Activated naive CD8-positive, alpha-beta T cell (primary cell): ENCODE data around the gene LARGE1.

Experiments used
- H3K27ac Mint-ChIP-seq: one replicate; pipeline ENCODE4 v1.8.0; 2021; ENCODE audit warnings: mixed read lengths
- H3K27me3 Mint-ChIP-seq: one replicate; pipeline ENCODE4 v1.8.0; 2021; ENCODE audit warnings: mixed read lengths
- H3K36me3 Mint-ChIP-seq: one replicate; pipeline ENCODE4 v1.8.0; 2021; ENCODE audit warnings: mixed read lengths
- H3K4me1 Mint-ChIP-seq: one replicate; pipeline ENCODE4 v1.8.0; 2021; ENCODE audit warnings: low read depth, mixed read lengths
- H3K4me3 Mint-ChIP-seq: one replicate; pipeline ENCODE4 v1.8.0; 2021; ENCODE audit warnings: mild to moderate bottlenecking, mixed read lengths
- H3K9me3 Mint-ChIP-seq: one replicate; pipeline ENCODE4 v1.8.0; 2021; ENCODE audit warnings: low read depth, mixed read lengths

The LARGE1 gene

GRCh38 chr22:33631777-33632176 is 288.5 kb downstream of the LARGE1 start:
- peaks cover 4% of the 10 kb centered on the region for H3K36me3 Mint-ChIP-seq
- no peak overlapping the region for H3K4me3 Mint-ChIP-seq
- H3K27ac Mint-ChIP-seq: no peak overlapping the region
- no peaks in the 10 kb centered on the region for H3K27me3 Mint-ChIP-seq
- H3K9me3 Mint-ChIP-seq: peaks cover 10% of the 10 kb centered on the region
- H3K4me1 Mint-ChIP-seq: no peaks in the 10 kb centered on the region

GRCh38 chr22:33625959-33626358 is 294.3 kb downstream of the LARGE1 start:
- peaks cover 6% of the 10 kb centered on the region for H3K9me3 Mint-ChIP-seq
- no peak overlapping the region for H3K4me3 Mint-ChIP-seq
- H3K27ac Mint-ChIP-seq: no peak overlapping the region
- no peaks in the 10 kb centered on the region for H3K27me3 Mint-ChIP-seq
- H3K36me3 Mint-ChIP-seq: peaks cover 4% of the 10 kb centered on the region
- H3K4me1 Mint-ChIP-seq: no peaks in the 10 kb centered on the region

- Mint-ChIP-seq H3K27ac (no peak overlapping the region), H3K27me3 (no peaks in the 10 kb centered on the region), H3K4me3 (no peak overlapping the region), H3K9me3 (no peaks in the 10 kb centered on the region), H3K36me3 (no peaks in the 10 kb centered on the region), H3K4me1 (no peaks in the 10 kb centered on the region)
These were observed 300.2 kb downstream of the LARGE1 start for GRCh38 chr22:33620085-33620484.

GRCh38 chr22:33606504-33606903 is 313.8 kb downstream of the LARGE1 start:
- Mint-ChIP-seq H3K4me3 (no peak overlapping the region), H3K4me1 (no peaks in the 10 kb centered on the region), H3K27me3 (no peaks in the 10 kb centered on the region), H3K36me3 (no peaks in the 10 kb centered on the region), H3K9me3 (no peaks in the 10 kb centered on the region), H3K27ac (no peak overlapping the region)

- no peaks in the 10 kb centered on the region for H3K27me3 Mint-ChIP-seq
- no peaks in the 10 kb centered on the region for H3K9me3 Mint-ChIP-seq
- H3K4me1 Mint-ChIP-seq: no peaks in the 10 kb centered on the region
- no peaks in the 10 kb centered on the region for H3K36me3 Mint-ChIP-seq
- H3K4me3 Mint-ChIP-seq: no peak overlapping the region
- H3K27ac Mint-ChIP-seq: no peak overlapping the region
These were observed 314.6 kb downstream of the LARGE1 start for GRCh38 chr22:33605666-33606065.

GRCh38 chr22:33605221-33605620 is 315.1 kb downstream of the LARGE1 start:
- Mint-ChIP-seq H3K36me3 (no peaks in the 10 kb centered on the region), H3K9me3 (no peaks in the 10 kb centered on the region), H3K4me1 (no peaks in the 10 kb centered on the region), H3K4me3 (no peak overlapping the region), H3K27ac (no peak overlapping the region), H3K27me3 (no peaks in the 10 kb centered on the region)

GRCh38 chr22:33601062-33601461 is 319.2 kb downstream of the LARGE1 start:
- H3K4me1 Mint-ChIP-seq: no peaks in the 10 kb centered on the region
- no peak overlapping the region for H3K4me3 Mint-ChIP-seq
- H3K9me3 Mint-ChIP-seq: no peaks in the 10 kb centered on the region
- H3K27me3 Mint-ChIP-seq: no peaks in the 10 kb centered on the region
- no peak overlapping the region for H3K27ac Mint-ChIP-seq
- H3K36me3 Mint-ChIP-seq: no peaks in the 10 kb centered on the region

GRCh38 chr22:33600595-33600994 is 319.7 kb downstream of the LARGE1 start:
- H3K4me3 Mint-ChIP-seq: no peak overlapping the region
- H3K36me3 Mint-ChIP-seq: no peaks in the 10 kb centered on the region
- H3K9me3 Mint-ChIP-seq: no peaks in the 10 kb centered on the region
- no peaks in the 10 kb centered on the region for H3K4me1 Mint-ChIP-seq
- H3K27me3 Mint-ChIP-seq: no peaks in the 10 kb centered on the region
- H3K27ac Mint-ChIP-seq: no peak overlapping the region

GRCh38 chr22:33600113-33600512 is 320.2 kb downstream of the LARGE1 start:
- Mint-ChIP-seq H3K9me3 (no peaks in the 10 kb centered on the region), H3K27ac (no peak overlapping the region), H3K4me1 (no peaks in the 10 kb centered on the region), H3K27me3 (no peaks in the 10 kb centered on the region), H3K36me3 (no peaks in the 10 kb centered on the region), H3K4me3 (no peak overlapping the region)

GRCh38 chr22:33599596-33599995 is 320.7 kb downstream of the LARGE1 start:
- Mint-ChIP-seq H3K4me3 (no peak overlapping the region), H3K27me3 (no peaks in the 10 kb centered on the region), H3K27ac (no peak overlapping the region), H3K4me1 (no peaks in the 10 kb centered on the region), H3K36me3 (no peaks in the 10 kb centered on the region), H3K9me3 (no peaks in the 10 kb centered on the region)

GRCh38 chr22:33598821-33599220 is 321.5 kb downstream of the LARGE1 start:
- no peak overlapping the region for H3K4me3 Mint-ChIP-seq
- H3K27ac Mint-ChIP-seq: no peak overlapping the region
- no peaks in the 10 kb centered on the region for H3K36me3 Mint-ChIP-seq
- H3K4me1 Mint-ChIP-seq: no peaks in the 10 kb centered on the region
- H3K9me3 Mint-ChIP-seq: no peaks in the 10 kb centered on the region
- H3K27me3 Mint-ChIP-seq: no peaks in the 10 kb centered on the region

GRCh38 chr22:33597274-33597985 is 322.8 kb downstream of the LARGE1 start:
- no peak overlapping the region for H3K27ac Mint-ChIP-seq

GRCh38 chr22:33593818-33594217 is 326.5 kb downstream of the LARGE1 start:
- Mint-ChIP-seq H3K4me1 (no peaks in the 10 kb centered on the region), H3K4me3 (no peak overlapping the region), H3K36me3 (no peaks in the 10 kb centered on the region), H3K9me3 (no peaks in the 10 kb centered on the region), H3K27ac (no peak overlapping the region), H3K27me3 (no peaks in the 10 kb centered on the region)

More at GRCh38 chr22:33597274-33597985, 322.8 kb downstream of the LARGE1 start:
- Mint-ChIP-seq H3K9me3 (no peaks in the 10 kb centered on the region), H3K4me1 (no peaks in the 10 kb centered on the region), H3K4me3 (no peak overlapping the region), H3K27me3 (no peaks in the 10 kb centered on the region), H3K36me3 (no peaks in the 10 kb centered on the region)

- no peak overlapping the region for H3K4me3 Mint-ChIP-seq
- no peaks in the 10 kb centered on the region for H3K4me1 Mint-ChIP-seq
These were observed 328.3 kb downstream of the LARGE1 start for GRCh38 chr22:33591946-33592345.

GRCh38 chr22:33589297-33589696 is 331.0 kb downstream of the LARGE1 start:
- no peaks in the 10 kb centered on the region for H3K4me1 Mint-ChIP-seq
- H3K27me3 Mint-ChIP-seq: no peaks in the 10 kb centered on the region
- H3K36me3 Mint-ChIP-seq: no peaks in the 10 kb centered on the region
- H3K4me3 Mint-ChIP-seq: no peak overlapping the region
- no peak overlapping the region for H3K27ac Mint-ChIP-seq
- no peaks in the 10 kb centered on the region for H3K9me3 Mint-ChIP-seq

More at GRCh38 chr22:33591946-33592345, 328.3 kb downstream of the LARGE1 start:
- Mint-ChIP-seq H3K27ac (no peak overlapping the region), H3K27me3 (no peaks in the 10 kb centered on the region), H3K9me3 (no peaks in the 10 kb centered on the region), H3K36me3 (no peaks in the 10 kb centered on the region)

- Mint-ChIP-seq H3K27me3 (no peaks in the 10 kb centered on the region), H3K27ac (no peak overlapping the region), H3K9me3 (no peaks in the 10 kb centered on the region), H3K36me3 (no peaks in the 10 kb centered on the region), H3K4me1 (no peaks in the 10 kb centered on the region), H3K4me3 (no peak overlapping the region)
These were observed 331.4 kb downstream of the LARGE1 start for GRCh38 chr22:33588860-33589259.
